Umbilical cord (tissue), 2 donors: Measurements from ENCODE around the gene LHPP. TPM values are rescaled to one million over a fixed set of nuclear protein-coding genes. Genes with fewer than 3 reads are reported as not detected.

ENCODE experiments used
- DNase-seq: peaks from one replicate; pipeline ENCODE4 v3.0.0-alpha.2; 2015; ENCODE audit warnings: low spot score
- total RNA-seq: library from RNA; depleted of rRNA; stranded (reverse); fragments of >200 nt; gene quantifications from one replicate; pipeline ENCODE4 v1.2.3, GENCODE V29; 2014; ENCODE audit warnings: low replicate concordance; ENCODE audit not compliant: insufficient read depth

LHPP gene
- total RNA-seq, 1 donor from 2014 or later = 4.8 TPM

DNA sequence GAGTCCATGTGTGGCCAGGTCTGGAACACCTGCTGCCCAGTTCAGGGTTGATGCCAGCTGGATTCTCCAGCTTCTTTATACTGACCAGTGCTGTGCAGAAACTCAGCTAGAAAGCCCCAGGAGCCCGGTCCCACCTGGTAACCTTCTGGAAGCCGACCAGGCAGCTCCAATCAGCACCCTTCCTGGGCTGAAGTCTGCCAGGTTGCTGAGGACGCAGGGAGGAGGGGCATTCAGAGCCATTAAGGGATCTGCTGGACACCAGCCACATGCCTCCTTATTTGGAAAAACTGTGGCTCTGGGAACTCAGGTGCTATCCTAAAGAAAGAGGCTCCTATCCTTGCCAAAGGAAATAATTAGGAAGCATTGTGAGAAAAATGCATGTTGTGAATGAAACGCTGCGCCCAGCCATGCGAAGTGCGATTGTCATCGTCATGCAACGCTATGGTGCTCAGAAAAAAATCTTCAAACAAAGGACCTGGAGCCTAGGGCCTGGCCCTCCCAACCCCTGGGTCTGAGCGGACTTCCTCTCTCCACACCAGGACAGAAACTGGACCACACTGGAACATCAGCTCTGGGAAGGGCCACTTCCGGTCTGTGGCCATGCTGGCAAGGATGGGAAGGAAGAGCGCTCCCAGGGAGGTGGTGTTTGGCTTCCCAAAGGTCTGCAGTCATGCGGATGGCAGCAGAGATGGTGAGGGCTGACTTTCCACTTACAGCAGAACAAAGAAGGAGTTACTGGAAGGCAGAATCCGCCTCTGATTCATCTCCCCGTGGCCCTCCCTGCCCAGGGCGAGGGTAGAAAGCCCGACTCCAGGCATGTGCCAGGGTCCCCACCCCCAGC lies 192.4 kb downstream of the LHPP start:
- DNase-seq = no peak

DNA sequence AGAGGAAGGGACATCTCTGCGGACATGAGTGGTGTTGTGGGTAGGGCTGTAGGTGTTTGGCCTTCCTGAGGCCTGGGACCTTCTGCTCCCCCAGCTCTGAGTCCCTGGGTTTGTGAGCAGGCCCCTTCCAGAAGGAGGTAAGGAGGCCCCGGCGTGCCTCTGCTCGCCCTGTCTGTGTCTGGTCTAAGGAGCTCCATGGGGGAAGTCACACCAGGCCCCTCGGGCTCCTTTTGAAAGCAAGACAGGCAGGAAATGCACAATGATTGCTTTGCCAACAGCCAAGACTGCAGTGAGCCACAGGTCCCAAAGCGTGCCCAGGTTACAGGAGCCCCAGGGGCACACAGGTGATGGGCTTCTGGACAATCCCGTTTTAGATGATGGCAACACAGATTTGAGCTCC lies 193.1 kb downstream of the LHPP start:
- no peak for DNase-seq

DNA sequence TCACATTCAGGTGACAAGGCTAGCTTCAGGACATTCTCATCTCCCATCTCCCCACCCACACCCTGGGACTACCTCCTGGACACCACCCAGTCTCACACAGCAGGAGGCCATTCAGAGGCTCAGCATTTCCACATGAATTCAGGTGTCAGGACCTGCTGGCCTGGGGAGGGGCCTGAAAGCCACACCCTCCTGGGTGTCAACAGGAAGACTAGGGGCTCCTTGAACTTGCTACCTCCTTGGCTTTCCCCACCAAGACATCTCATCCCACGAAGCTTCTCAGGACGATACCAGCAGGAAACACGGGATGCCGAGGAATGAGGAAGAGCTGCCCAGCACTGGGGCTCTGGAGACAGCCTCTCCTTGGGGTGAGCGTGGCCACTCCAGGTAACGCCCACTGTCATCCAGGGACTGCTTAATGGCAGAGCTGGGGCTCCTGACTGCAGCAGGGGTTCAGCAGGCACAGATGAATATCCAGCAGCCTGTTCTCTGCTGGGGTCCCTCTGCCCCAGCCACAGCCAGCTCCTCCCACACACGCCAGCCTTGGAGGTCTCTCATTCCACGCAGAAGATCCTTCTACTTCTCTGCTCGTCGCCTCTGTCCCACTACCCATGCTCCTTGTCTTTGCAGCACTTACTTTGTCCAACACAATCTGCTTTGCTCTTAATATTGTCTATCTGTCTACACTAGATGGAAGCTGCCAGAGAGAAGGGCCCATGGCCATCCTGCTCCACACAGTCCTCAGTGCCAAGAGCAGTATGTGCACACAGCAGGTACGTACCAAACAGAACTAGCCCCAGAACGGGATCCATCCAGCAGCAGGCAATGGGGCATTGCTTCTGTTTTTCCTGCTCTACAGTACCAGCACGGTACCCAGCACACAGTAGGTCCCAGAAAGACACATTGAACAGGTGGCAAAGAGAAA lies 193.8 kb downstream of the LHPP start:
- DNase-seq = no peak

DNA sequence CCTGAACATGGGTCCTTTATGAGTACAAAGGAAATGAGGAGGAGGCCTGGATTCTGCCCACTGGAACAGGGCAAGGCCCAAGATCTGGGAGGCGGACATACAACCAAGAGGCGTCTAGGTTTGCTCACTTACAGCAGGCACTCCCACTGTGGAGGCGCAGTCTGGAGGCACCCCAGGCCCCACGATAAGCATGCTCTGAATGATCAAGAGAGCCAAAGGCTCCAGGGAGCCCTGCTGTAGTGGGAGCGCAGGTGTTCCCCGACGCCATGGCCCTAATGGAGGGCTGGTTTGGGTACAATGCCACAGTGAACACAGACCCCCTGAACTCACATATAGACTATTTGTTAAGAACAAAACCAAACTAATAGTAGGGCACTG lies 194.5 kb downstream of the LHPP start:
- no peak for DNase-seq

DNA sequence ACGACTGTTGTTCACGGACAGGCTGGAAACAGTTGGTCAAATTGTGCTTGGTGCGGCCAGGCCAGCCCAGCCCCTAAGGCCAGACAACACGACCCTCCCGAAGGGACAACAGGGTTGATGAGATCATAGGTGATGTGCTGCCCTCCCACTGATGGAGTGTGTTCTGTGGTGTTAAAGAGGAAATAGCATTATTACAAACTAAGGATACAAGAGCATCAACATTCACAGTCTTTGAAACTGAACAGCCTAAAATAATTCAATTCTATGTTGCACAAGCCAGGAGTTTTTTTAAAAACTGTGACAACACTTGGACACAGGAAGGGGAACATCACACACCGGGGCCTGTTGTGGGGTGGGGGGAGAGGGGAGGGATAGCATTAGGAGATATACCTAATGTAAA lies 194.9 kb downstream of the LHPP start:
- DNase-seq = no peak

DNA sequence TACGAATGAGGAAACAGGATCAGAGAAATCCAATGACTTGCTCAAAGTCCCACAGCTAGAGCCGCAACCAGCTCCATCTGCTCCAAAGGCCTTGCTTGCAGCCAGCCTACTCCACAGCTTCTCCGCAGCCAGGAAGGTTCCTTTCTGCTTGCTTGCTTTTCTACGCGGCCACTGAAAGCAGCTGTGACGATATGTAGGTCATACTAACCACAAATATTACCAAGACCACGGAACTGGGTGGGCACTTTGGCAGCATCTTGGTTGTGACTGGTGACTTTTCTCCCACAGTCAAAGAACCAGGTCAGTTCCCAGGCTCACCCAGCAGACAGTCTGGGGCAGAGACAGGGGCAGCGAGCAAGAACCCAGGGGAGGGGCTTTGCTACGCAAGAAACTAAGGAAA lies 196.2 kb downstream of the LHPP start:
- no peak for DNase-seq

DNA sequence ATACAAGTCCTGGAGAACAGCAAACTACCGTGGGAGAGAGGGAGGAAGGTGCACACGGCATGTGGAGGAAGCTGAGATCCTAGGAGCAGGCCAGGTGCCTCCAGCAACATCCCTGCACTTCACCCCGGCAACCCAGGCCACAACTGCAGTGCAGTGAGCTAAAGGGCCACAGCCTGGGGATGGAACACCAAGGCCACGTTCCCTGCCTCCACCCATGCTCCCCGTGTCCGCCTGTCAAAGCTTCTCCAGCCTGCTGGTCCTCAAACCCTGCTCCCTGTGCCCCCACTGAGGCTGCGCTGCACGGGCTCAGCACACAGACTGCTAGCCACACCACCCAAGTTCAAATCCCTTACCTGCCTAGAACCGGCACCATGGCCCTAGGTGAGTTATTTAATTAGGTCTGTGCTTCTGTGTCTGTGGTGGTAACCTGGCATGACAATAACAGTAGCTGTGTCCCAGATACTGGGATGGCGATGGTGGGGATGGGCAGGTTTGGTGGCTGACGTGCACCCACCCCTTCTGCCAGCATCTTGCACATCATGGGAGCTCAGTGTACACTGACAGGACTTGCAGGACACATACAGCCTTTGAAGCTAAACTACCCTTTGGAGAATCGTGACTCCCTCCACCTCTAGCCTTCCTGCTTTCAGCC lies 197.1 kb downstream of the LHPP start:
- DNase-seq = no peak

DNA sequence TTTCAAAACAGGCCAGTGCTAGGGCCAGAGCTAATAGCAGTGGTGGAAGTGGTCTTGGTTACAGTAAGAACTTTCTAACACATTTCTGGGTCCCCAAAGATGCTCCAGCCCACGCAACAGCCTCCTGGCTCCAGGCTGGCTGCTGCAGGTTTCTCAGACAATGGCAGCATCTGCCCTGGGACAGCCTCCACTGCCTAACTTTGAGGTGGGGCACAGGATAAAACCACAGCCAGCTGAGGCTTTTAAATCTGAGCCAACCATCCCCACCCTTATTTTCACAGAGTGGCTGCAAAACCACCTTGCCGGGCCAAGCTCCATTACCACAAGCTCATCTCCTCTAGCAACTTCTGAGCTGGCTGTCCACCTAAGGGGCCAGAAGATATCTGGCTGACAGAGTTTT lies 197.8 kb downstream of the LHPP start:
- no peak for DNase-seq

DNA sequence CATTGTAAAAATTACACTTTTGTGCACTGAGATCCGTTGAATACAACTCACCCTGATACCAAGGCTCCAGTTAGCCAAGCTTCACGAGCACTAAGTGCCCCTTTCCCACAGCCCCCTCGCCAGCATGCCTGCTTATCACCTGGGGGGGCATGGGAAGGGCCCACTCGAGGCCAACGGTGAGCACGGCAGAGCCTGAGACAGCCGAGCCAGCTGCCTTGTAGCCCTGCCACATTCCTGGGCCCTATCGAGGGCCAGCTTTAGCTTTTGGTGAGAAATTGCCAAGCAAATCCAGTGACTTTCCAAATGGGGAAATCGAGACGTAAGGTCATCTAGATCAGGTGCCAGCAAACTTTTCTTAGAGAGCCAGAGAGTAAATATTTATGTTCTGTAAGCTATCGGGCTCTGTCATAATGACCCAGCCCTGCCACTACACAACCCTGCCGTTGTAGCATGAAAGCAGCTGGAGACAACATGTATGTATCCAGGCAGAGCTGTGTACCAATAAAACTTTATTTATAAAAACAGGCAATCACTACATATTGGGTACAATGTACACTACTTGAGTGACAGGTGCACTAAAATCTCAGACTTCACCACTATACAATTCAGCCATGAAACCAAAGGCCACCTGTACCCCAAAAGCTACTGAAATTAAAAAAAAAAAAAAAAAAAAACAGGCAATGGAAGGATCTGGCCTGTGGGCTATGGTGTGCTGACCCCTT lies 198.9 kb downstream of the LHPP start:
- no peak for DNase-seq

DNA sequence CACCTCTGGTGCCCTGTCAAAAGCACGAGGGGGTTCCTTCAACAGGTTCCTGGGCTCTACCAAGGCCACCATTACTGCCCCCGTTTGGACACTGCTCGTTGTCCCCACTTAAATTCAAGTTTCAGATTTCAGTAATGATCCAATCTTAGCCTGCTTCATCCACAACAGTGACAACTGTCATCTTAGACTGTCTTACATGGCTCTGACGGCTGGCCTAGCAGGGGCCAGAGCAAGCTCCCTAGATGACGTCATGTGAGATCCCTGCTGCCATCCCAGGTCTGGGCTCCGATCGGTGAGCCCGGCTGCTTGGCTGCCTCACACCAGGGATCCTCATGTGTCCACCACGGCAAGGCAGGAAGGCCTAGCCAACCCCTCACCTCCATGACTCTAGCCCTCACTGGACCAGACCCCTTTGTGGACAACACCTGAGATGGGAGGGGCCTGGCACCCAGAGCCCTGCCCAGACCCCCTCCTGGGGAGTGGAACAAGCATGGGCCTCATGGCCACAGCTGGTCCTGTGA lies 200.1 kb downstream of the LHPP start:
- no peak for DNase-seq

DNA sequence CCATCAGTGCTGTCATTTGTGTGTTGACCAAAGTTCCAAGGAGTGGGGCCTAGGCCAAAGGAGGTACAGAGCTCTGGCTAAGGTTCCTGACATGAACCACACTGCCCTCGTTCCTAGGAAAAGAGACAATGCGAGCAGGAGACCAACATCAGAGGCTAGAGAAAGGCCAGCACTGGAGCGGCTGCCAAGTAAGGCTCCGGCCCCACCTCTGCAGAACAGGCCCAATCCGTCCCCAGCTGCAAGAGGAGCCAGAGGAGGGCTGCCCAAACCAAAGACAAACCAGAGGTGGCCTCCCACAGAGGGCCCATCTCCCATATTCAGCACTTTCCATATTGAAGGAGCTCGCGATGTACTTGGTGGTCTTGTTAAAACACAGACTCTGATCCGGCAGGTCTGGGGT lies 201.6 kb downstream of the LHPP start:
- DNase-seq = no peak

Other genes starting within 250 kb of the LHPP start
- gene OAT, start 42.9 kb upstream of the LHPP start, total RNA-seq = 114 TPM
- not detected for gene NKX1-2, start 11.8 kb upstream of the LHPP start, total RNA-seq